ENCODE results near the gene PRCC.

The PRCC gene

GRCh38 chr1:156811168-156811567 is 43.8 kb downstream of the PRCC start:
- in situ Hi-C loops (cut with HindIII; ENCODE audit: low sequenced_read_pairs) = no loop called here

- in situ Hi-C loops (cut with HindIII; ENCODE audit: low sequenced_read_pairs) = no loop called here
Measured at GRCh38 chr1:156812293-156812990, 45.1 kb downstream of the PRCC start.

GRCh38 chr1:156813298-156813697 is 46.0 kb downstream of the PRCC start:
- in situ Hi-C loops (cut with HindIII; ENCODE audit: low sequenced_read_pairs) = no loop called here

GRCh38 chr1:156813750-156814570 is 46.6 kb downstream of the PRCC start:
- in situ Hi-C loops (cut with HindIII; ENCODE audit: low sequenced_read_pairs) = no loop called here

GRCh38 chr1:156814571-156815260 is 47.4 kb downstream of the PRCC start:
- in situ Hi-C loops (cut with HindIII; ENCODE audit: low sequenced_read_pairs) = no loop called here

GRCh38 chr1:156815307-156815826 is 48.0 kb downstream of the PRCC start:
- in situ Hi-C loops (cut with HindIII; ENCODE audit: low sequenced_read_pairs) = no loop called here

- in situ Hi-C loops (cut with HindIII; ENCODE audit: low sequenced_read_pairs) = no loop called here
Measured at GRCh38 chr1:156815961-156816422, 48.7 kb downstream of the PRCC start.

- in situ Hi-C loops (cut with HindIII; ENCODE audit: low sequenced_read_pairs) = no loop called here
Measured at GRCh38 chr1:156816561-156817328, 49.4 kb downstream of the PRCC start, which contains the start of gene SH2D2A. Gene SH2D2A (minus strand): TSS chr1:156816848. CDS start chr1:156816708, 140 bp downstream.

GRCh38 chr1:156821801-156822200 is 54.5 kb downstream of the PRCC start:
- in situ Hi-C loops (cut with HindIII; ENCODE audit: low sequenced_read_pairs) = no loop called here

- in situ Hi-C loops (cut with HindIII; ENCODE audit: low sequenced_read_pairs) = no loop called here
Measured at GRCh38 chr1:156822680-156823079, 55.3 kb downstream of the PRCC start.

- in situ Hi-C loops (cut with HindIII; ENCODE audit: low sequenced_read_pairs) = no loop called here
Measured at GRCh38 chr1:156823210-156823790, 56.0 kb downstream of the PRCC start.

GRCh38 chr1:156826630-156827029 is 59.3 kb downstream of the PRCC start:
- in situ Hi-C loops (cut with HindIII; ENCODE audit: low sequenced_read_pairs) = no loop called here

- in situ Hi-C loops (cut with HindIII; ENCODE audit: low sequenced_read_pairs) = no loop called here
Measured at GRCh38 chr1:156828400-156829124, 61.2 kb downstream of the PRCC start.

- in situ Hi-C loops (cut with HindIII; ENCODE audit: low sequenced_read_pairs) = no loop called here
Measured at GRCh38 chr1:156832434-156832833, 65.1 kb downstream of the PRCC start.

- in situ Hi-C loops (cut with HindIII; ENCODE audit: low sequenced_read_pairs) = no loop called here
Measured at GRCh38 chr1:156833603-156834002, 66.3 kb downstream of the PRCC start.

- in situ Hi-C loops (cut with HindIII; ENCODE audit: low sequenced_read_pairs) = no loop called here
Measured at GRCh38 chr1:156834322-156834721, 67.0 kb downstream of the PRCC start.

- in situ Hi-C loops (cut with HindIII; ENCODE audit: low sequenced_read_pairs) = no loop called here
Measured at GRCh38 chr1:156836041-156836654, 68.8 kb downstream of the PRCC start.

GRCh38 chr1:156836892-156837291 is 69.6 kb downstream of the PRCC start:
- in situ Hi-C loops (cut with HindIII; ENCODE audit: low sequenced_read_pairs) = no loop called here

GRCh38 chr1:156838972-156839371 is 71.6 kb downstream of the PRCC start:
- in situ Hi-C loops (cut with HindIII; ENCODE audit: low sequenced_read_pairs) = no loop called here
